ENCODE data around the gene CDKN1C.

CDKN1C gene

GRCh38 chr11:2923446-2924375, 38.1 kb upstream of the CDKN1C start:
- DNase-seq (ENCODE audit: low read depth), result no peak

GRCh38 chr11:2922655-2923054, 37.1 kb upstream of the CDKN1C start:
- no peak for DNase-seq (ENCODE audit: low read depth)

- DNase-seq (ENCODE audit: low read depth), result no peak
Measured at GRCh38 chr11:2921742-2922493, 36.3 kb upstream of the CDKN1C start.

GRCh38 chr11:2921261-2921660, 35.7 kb upstream of the CDKN1C start:
- DNase-seq (ENCODE audit: low read depth), result no peak

- no peak for DNase-seq (ENCODE audit: low read depth)
Measured at GRCh38 chr11:2920343-2920742, 34.8 kb upstream of the CDKN1C start.

GRCh38 chr11:2919837-2920236, 34.3 kb upstream of the CDKN1C start:
- DNase-seq (ENCODE audit: low read depth), result no peak

- DNase-seq (ENCODE audit: low read depth), result no peak
Measured at GRCh38 chr11:2919188-2919587, 33.6 kb upstream of the CDKN1C start.

GRCh38 chr11:2917842-2918490, 32.4 kb upstream of the CDKN1C start:
- DNase-seq (ENCODE audit: low read depth), result no peak

GRCh38 chr11:2916892-2917645, 31.5 kb upstream of the CDKN1C start:
- no peak for DNase-seq (ENCODE audit: low read depth)

- no peak for DNase-seq (ENCODE audit: low read depth)
Measured at GRCh38 chr11:2916114-2916891, 30.7 kb upstream of the CDKN1C start.

GRCh38 chr11:2915473-2915872, 29.9 kb upstream of the CDKN1C start:
- DNase-seq (ENCODE audit: low read depth), result no peak

- no peak for DNase-seq (ENCODE audit: low read depth)
Measured at GRCh38 chr11:2914455-2915195, 29.1 kb upstream of the CDKN1C start.

- no peak for DNase-seq (ENCODE audit: low read depth)
Measured at GRCh38 chr11:2913776-2914175, 28.2 kb upstream of the CDKN1C start.

GRCh38 chr11:2913019-2913431, 27.4 kb upstream of the CDKN1C start:
- no peak for DNase-seq (ENCODE audit: low read depth)

- DNase-seq (ENCODE audit: low read depth), result no peak
Measured at GRCh38 chr11:2912498-2912897, 26.9 kb upstream of the CDKN1C start.

- DNase-seq (ENCODE audit: low read depth), result no peak
Measured at GRCh38 chr11:2911785-2912391, 26.3 kb upstream of the CDKN1C start.

- no peak for DNase-seq (ENCODE audit: low read depth)
Measured at GRCh38 chr11:2911088-2911784, 25.7 kb upstream of the CDKN1C start.

- DNase-seq (ENCODE audit: low read depth), result no peak
Measured at GRCh38 chr11:2910401-2910955, 24.9 kb upstream of the CDKN1C start.
